Activated T-cell treated with anti-CD3 and anti-CD28 coated beads, Interleukin-2, amount 50 U/mL, for 1 hour (primary cell): ENCODE measurements around the gene RACK1.
A peak's percentile ranks its signal among the peaks of the same experiment; 100 is the strongest.
"Not testable (repeated sequence)": the region's sequence is repeated elsewhere in the genome, so short reads cannot be mapped to it uniquely, and the experiment has no call there.

ENCODE experiments used
- DNase-seq: peaks from one replicate; pipeline ENCODE4 v3.0.0-alpha.2; 2020

RACK1 gene

DNA sequence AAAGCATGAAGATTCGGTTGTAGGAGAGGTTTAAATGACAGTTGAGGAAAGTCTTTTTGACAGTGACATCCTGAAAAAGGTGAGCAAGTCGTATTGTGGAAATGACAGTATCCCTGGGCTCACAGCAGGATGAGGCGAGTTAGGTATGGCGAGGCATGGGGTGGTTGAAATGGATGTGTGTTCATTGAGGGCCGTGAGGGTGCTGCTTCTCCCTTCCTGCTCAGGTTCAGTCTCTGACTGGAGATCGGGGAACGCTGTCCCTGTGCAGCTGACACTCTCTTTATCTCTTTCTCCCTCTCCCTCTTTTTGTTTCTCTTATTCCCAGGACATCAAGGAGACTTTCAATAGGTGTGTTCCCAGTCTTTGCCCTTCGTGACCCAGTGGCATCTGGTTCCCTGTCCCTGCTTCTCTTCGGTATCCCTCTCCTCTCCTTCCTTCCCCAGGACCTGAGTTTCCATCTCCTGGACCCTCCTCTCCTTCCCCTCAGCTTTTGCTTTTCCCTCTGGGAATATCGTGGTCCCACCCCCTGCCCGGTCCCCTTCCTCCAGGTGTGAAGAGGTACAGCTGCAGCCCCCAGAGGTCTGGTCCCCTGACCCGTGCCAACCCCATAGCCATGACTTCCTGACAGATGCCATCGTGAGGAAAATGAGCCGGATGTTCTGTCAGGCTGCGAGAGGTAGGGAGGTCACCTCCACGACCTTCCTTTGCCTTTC is 10.5 kb downstream of the RACK1 start:
- DNase-seq = no peak

DNA sequence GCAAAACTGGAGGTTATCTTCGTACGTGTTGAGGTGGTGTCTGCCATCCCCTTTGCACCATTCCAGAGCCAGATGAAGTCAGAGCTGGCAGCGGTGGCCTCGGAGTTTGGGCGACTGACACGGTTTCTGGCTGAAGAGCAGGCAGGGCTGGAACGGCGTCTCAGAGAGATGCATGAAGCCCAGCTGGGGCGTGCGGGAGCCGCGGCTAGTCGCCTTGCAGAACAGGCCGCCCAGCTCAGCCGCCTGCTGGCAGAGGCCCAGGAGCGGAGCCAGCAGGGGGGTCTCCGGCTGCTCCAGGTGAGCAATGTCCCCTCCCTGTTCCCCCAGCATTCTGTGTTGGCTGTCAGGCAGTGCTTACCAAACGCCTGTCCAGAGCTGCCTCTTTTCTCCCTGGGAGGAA is 11.1 kb downstream of the RACK1 start:
- no peak for DNase-seq

GRCh38 chr5:181231432-181231831 is 12.3 kb downstream of the RACK1 start:
- no peak for DNase-seq

- no peak for DNase-seq
Observed at GRCh38 chr5:181230551-181230950, 13.2 kb downstream of the RACK1 start.

DNA sequence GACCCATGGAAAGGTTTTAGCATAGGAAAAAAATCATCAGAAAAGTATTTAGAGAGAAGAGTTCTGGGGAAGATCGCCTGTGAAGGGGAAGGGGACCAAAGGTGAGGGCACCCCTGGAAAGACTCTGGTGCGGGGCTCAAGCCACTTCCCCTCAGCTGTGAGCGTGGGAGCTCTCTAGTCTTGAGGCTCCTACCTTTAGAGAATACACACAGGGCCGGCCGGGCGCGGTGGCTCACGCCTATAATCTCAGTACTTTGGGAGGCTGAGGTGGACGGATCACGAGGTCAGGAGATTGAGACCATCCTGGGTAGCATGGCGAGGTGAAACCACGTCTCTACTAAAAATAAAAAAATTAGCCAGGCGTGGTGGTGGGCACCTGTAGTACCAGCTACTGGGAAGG is 13.7 kb downstream of the RACK1 start:
- no peak for DNase-seq

- DNase-seq = peak; percentile 38
Observed at GRCh38 chr5:181224390-181225229, 19.1 kb downstream of the RACK1 start.

DNA sequence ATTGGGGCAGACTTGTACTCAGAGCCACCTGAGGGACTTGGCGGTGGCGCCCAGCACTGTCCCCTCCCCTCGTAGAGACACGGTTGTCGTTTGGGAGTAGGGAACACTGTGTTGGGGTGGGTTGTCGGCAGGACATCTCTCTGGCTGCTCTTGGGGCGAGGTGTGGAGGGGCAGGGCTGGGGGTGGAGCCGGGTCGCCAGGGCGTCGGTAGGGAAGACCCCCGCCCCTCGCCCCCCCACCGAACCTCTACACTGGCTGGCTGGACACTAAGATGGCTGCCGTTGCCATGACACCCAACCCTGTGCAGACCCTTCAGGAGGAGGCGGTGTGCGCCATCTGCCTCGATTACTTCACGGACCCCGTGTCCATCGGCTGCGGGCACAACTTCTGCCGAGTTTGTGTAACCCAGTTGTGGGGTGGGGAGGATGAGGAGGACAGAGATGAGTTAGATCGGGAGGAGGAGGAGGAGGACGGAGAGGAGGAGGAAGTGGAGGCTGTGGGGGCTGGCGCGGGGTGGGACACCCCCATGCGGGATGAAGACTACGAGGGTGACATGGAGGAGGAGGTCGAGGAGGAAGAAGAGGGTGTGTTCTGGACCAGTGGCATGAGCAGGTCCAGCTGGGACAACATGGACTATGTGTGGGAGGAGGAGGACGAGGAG is 19.8 kb downstream of the RACK1 start:
- DNase-seq = no peak

- peak; percentile 97 for DNase-seq
Observed at GRCh38 chr5:181223058-181223728, 20.5 kb downstream of the RACK1 start, which contains the start of gene TRIM41. TRIM41 (plus strand) TSS chr5:181223281; CDS start chr5:181224000, 719 bp downstream.

GRCh38 chr5:181222630-181223057 is 21.1 kb downstream of the RACK1 start:
- no peak for DNase-seq

- peak; percentile 99 for DNase-seq
Observed at GRCh38 chr5:181221792-181222629, 21.7 kb downstream of the RACK1 start.

DNA sequence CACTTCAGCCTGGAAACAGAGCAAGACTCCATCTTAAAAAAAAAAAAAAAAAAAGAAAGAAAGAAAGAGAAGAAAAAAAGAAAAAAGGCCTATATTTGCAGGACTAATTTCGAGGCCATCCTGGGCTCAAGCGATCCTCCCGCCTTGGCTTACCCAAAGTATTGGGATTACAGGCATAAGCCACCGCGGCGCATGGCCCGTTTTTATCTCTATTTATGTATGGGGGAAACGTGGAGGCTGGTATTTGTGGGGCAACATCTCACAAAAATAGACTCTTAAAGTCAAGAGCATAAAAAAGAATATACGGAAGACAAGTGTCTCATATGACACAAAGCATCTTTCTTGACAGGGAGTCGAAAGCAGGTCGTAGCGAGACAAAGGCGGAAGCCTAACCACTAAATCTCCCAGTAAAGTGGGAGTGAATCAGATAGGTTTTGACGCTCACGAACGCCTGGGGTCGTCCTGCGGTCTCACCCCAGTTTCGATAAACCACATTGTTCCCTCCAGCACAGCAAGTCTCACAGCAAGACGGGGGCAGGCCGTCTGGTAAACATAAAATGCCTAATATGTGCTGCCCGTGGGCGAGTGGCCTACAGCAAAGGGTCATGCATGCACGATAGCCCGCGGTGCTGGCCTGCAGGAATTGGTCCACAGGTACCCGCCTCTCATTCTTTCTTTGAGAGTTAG is 22.5 kb downstream of the RACK1 start:
- peak; percentile 66 for DNase-seq

- DNase-seq = no peak
Observed at GRCh38 chr5:181220178-181220515, 23.6 kb downstream of the RACK1 start.

DNA sequence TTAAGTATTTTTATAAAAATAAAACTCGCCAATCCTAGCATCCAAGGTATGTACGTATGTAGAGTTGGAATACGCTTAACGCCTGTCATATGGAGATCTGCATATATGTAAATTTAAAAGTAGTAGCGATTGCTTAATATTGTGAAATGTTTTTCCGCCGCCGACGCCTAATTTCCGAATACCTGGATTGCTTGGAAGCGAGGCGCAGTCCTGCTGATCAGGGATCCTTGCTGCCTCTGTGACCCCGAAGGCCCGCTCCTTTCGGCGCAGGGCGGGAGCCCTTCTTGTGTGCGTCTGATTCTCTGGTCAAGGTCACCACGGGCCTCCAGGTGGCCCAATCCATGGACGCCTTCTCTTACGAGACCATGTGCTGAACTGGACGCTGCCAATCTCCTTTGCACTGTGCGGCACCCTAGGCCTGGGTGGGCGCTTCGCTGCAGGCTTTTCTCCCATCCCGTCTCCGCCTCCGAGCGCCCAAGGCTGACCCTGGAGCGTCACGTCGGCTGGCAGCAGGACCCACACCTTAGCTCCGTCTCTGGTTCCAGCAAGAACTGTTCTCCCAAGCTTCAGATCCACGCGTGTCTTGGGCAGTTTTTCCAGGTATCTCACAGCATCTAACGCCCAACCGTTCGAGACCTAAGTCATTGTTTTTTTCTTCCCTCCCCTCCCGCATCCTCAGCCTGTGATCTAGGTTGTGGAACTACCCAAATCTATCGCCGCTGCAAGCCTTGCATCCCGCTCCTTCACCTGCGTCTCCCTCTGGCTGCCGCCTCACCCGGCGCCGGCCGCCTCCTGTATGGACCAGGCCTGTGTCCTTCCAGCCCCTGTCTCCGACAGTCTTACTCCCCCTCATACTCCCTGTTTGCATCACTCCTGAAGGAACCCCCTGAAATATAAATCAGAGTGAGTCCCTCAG is 24.2 kb downstream of the RACK1 start:
- DNase-seq = no peak

DNA sequence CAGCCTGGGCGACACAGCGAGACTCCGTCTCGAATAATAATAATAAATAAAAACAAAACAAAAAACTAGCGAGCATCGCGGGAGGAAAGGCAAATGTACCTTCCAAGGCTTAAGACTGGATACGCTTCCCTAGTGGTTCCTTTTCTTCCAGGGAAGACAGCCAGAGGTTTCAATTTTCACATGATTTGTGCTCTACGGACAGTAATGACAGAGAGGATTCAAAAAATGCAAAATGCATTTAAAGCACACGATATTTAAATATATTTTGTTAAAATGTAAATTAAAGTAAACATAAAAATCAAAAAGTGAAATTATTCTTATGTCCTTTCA is 24.9 kb downstream of the RACK1 start:
- DNase-seq = no peak

- peak; percentile 62 for DNase-seq
Observed at GRCh38 chr5:181217803-181218062, 26.0 kb downstream of the RACK1 start.

DNA sequence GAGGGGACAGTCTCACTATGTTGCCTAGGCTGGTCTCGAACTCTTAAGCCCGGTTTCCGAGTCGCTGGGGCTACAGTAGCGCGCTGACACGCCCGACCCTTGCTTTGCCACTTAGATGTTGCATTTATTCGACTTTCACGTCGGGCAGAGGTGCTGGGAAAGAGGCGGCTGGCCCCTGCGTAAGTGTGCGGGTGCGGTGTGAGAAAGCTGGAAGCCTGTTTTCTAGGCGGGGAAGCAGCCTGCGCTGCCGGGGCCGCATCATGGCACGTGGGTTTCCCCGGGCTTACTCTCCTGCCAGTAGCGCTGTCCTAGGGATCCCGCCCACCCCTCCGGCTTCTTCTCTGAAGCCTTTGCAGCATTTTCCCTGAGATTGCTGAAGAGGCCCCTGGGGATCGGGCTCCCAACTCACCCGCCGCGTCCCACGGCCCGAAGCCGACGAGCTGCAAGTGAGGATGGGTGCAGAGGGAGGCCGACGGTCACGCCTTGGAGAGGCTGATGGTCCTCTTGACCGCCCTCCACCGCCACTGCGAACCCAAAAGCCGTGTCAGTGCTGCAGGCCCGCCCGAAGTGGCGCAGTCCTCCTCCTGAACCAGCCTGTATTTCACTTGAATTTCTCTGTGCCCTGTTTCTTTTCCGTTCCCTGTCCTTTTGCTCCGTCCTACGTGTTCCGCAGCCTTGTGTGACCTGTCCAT is 26.4 kb downstream of the RACK1 start:
- DNase-seq = peak; percentile 72

DNA sequence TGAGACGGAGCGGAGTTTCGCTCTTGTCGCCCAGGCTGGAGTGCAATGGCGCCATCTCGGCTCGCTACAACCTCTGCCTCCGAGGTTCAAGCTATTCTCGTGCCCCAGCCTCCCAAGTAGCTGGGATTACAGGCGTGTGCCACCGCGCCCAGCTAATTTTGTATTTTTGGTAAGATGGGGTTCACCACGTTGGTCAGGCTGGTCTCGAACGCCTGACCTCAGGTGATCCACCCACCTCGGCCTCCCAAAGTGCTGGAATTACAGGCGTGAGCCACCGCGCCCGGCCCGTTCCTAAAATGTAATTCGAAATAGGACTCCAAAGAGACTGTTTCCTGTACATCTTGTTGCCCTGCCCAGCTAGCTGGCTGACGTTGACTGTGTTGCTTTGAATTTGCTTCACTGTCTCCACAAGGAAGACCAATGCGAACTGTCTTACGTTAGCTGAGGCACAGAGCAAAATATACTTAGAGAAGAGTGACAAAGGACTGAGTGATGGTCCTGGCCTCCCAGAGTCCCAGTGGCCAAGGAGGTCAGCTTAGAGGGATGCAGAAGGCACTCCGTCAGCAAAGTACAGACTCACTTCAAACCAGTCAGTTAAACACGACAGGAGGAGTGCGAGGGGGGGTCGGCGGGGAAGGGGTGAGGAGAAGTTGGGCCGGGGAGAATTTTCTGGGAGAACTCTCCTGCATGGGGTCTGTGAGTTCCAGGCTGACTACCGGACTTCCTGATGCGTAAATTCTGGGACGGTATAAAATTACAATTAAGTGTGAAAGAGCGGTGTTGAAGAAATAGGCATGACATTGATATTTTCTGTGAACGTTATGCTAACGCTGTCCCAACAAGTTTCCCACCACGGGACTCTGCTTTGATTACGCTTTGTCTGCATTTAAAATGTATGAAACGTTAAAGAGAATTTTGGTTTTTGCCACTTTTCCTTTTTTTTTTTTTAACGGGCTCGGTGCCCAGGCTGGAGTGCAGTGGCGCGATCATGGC is 27.4 kb downstream of the RACK1 start:
- DNase-seq = peak; percentile 52

DNA sequence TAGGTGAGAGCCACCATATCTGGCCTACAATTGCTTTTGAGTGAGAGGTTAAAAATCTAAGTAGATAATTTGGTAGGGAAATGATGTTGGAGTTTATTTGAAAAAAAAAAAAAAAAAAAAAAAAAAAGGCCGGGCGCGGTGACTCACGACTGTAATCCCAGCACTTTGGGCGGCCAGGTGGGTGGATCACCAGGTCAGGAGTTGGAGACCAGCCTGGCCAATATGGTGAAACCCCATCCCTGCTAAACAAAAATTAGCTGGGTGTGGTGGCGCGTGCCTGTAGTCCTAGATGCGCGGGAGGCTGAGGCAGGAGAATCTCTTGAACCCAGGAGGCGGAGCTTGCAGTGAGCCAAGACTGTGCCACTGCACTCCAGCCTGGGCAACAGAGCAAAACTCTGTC is 29.5 kb downstream of the RACK1 start:
- not testable (repeated sequence) for DNase-seq

DNA sequence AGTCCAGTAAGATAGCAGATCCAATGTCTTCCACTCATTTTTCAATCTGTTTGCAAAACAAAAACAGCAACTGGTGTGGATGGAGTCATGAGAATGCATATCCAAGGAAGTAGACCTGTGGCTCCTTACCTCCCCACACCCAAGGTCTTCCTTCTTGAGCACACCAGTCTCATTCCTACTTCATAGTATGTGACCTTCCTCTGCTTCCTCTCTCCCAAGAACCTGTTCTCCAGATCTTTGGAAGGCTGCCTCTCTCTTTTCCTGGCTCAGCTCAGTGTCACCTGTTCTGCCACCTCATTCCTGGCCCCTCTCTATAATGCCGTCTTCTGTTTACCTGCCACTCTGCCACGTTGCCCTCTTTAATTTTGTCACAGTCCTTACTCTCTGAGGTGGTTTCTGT is 30.8 kb downstream of the RACK1 start:
- no peak for DNase-seq
